ENCODE data around the gene HECTD1.

Gene HECTD1

DNA sequence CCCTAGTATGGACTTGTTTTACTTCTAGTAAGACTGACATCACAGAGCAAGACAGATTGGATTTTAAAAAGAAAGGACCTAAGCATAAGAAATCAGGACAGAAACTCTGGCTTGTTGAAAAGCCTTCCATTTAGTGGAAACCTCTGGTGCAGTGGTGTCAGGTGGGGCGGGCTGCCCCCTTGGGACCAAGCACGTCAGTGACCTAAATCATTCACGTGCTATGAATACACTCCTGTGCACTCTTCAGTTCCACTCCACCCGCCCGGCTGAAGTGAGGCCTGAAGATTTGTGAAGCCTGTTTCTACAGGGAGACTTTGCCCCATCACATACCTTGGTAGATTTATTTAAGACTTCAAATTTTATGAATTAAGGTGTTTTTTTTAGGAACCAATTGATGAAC lies 123.2 kb downstream of the HECTD1 start:
- Histone ChIP-seq H3K9me3 (replicated peaks in 1 of 2; ENCODE audit: control insufficient read depth in 2 of 2, insufficient read depth in 1 of 2, low read depth in 1 of 2, low read length in 2 of 2) (no peaks in the 10 kb centered on the region), H4K91ac (ENCODE audit: low read depth, low read length, poor library complexity) (no peak overlapping the region), H3K4ac (ENCODE audit: low read length) (no peak overlapping the region), H2BK5ac (ENCODE audit: low read length) (no peak overlapping the region), H3K27me3 (ENCODE audit: control insufficient read depth in 3 of 3, insufficient read depth in 3 of 3, low read depth in 1 of 3, low read length in 3 of 3) (no peaks in the 10 kb centered on the region), H3K79me1 (ENCODE audit: low read depth, low read length) (no peaks in the 10 kb centered on the region), H2BK120ac (ENCODE audit: low read depth, low read length) (no peak overlapping the region), H3K14ac (ENCODE audit: low read length) (no peak overlapping the region), H3K36me3 (replicated peaks in 1 of 2; ENCODE audit: control insufficient read depth in 2 of 2, insufficient read depth in 2 of 2, low read length in 2 of 2) (peaks cover 0 to 7% of the 10 kb centered on the region in 2 donors), H3K23ac (ENCODE audit: low read depth, low read length, poor library complexity) (no peak overlapping the region), H2AFZ (ENCODE audit: low read length) (no peak overlapping the region), H3K9ac (ENCODE audit: low read depth, low read length, poor library complexity) (no peak overlapping the region), H3K18ac (ENCODE audit: low read length) (no peak overlapping the region), H2BK15ac (ENCODE audit: low read length) (no peak overlapping the region), H3K4me2 (ENCODE audit: insufficient read depth, low read length, poor library complexity, severe bottlenecking) (no peak overlapping the region), H4K8ac (ENCODE audit: low read depth, low read length) (no peak overlapping the region), H3K4me1 (ENCODE audit: control insufficient read depth in 2 of 2, insufficient read depth in 1 of 2, low read depth in 1 of 2, low read length in 2 of 2) (no peaks in the 10 kb centered on the region), H2AK5ac (ENCODE audit: low read depth, low read length) (no peak overlapping the region), H3K27ac (replicated peaks; ENCODE audit: low read length) (no peak overlapping the region), H2BK12ac (ENCODE audit: low read length) (no peak overlapping the region), H3K4me3 (ENCODE audit: low read length in 2 of 2) (no peak overlapping the region)
- DNase-seq (ENCODE audit: low spot score) = no peak
- no CpG with 5 or more reads among the region's 5 CpGs for WGBS, 2 donors (ENCODE audit: extremely low coverage in 2 of 2, insufficient read length in 2 of 2, insufficient replicate concordance in 1 of 2)

DNA sequence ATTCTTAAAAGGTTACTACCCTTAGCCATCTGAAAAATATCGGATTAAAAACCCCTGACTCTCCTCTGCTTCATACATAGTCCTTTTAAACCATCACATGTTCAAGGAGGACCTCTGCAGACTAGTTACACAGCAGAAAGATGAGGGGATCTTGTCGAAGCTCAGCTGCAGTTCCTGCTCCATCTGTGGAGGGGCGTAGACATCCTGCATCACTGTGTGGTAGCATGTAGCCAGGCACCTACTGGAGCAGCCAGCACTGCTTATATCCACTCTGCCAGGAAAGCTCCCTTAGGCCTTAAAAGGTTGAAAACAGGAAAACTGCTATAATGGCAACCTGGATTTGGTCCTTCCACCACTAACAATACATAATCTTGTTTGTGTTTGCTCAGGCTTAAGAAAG lies 123.8 kb downstream of the HECTD1 start:
- Histone ChIP-seq H4K8ac (ENCODE audit: low read depth, low read length) (no peak overlapping the region), H3K27me3 (ENCODE audit: control insufficient read depth in 3 of 3, insufficient read depth in 3 of 3, low read depth in 1 of 3, low read length in 3 of 3) (no peaks in the 10 kb centered on the region), H2BK120ac (ENCODE audit: low read depth, low read length) (no peak overlapping the region), H3K9ac (ENCODE audit: low read depth, low read length, poor library complexity) (no peak overlapping the region), H2BK5ac (ENCODE audit: low read length) (no peak overlapping the region), H3K18ac (ENCODE audit: low read length) (no peak overlapping the region), H3K9me3 (replicated peaks in 1 of 2; ENCODE audit: control insufficient read depth in 2 of 2, insufficient read depth in 1 of 2, low read depth in 1 of 2, low read length in 2 of 2) (no peaks in the 10 kb centered on the region), H3K4me3 (ENCODE audit: low read length in 2 of 2) (no peak overlapping the region), H2AFZ (ENCODE audit: low read length) (no peak overlapping the region), H3K4me2 (ENCODE audit: insufficient read depth, low read length, poor library complexity, severe bottlenecking) (no peak overlapping the region), H3K79me1 (ENCODE audit: low read depth, low read length) (no peaks in the 10 kb centered on the region), H4K91ac (ENCODE audit: low read depth, low read length, poor library complexity) (no peak overlapping the region), H3K4me1 (ENCODE audit: control insufficient read depth in 2 of 2, insufficient read depth in 1 of 2, low read depth in 1 of 2, low read length in 2 of 2) (no peaks in the 10 kb centered on the region), H3K4ac (ENCODE audit: low read length) (no peak overlapping the region), H2AK5ac (ENCODE audit: low read depth, low read length) (no peak overlapping the region), H3K27ac (replicated peaks; ENCODE audit: low read length) (no peak overlapping the region), H3K36me3 (replicated peaks in 1 of 2; ENCODE audit: control insufficient read depth in 2 of 2, insufficient read depth in 2 of 2, low read length in 2 of 2) (peaks cover 0 to 7% of the 10 kb centered on the region in 2 donors), H3K23ac (ENCODE audit: low read depth, low read length, poor library complexity) (no peak overlapping the region), H2BK15ac (ENCODE audit: low read length) (no peak overlapping the region), H2BK12ac (ENCODE audit: low read length) (no peak overlapping the region), H3K14ac (ENCODE audit: low read length) (no peak overlapping the region)
- no CpG with 5 or more reads among the region's 3 CpGs for WGBS, 2 donors (ENCODE audit: extremely low coverage in 2 of 2, insufficient read length in 2 of 2, insufficient replicate concordance in 1 of 2)
- no peak for DNase-seq (ENCODE audit: low spot score)

DNA sequence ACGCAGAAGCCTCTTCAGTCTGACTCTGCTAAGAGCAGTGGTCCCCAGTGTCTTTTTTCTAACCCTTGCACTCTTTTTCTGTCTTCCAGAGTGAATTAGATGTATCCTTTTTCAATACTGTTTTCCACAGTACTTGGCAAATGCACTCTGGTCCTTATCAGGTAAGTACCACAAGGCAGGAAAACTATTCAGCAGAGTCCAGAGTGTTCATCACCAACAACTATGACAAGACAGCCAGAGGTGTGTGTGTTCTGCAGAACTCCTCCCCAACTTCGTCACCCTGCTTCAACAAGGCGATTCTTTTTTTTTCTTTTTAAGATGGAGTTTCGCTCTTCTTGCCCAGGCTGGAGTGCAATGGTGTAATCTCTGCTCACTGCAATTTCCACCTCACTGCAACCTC lies 127.1 kb downstream of the HECTD1 start:
- no peak overlapping the region for H4K91ac ChIP-seq (ENCODE audit: low read depth, low read length, poor library complexity)
- DNase-seq (ENCODE audit: low spot score) = no peak
- no CpG with 5 or more reads among the region's 4 CpGs for WGBS, 2 donors (ENCODE audit: extremely low coverage in 2 of 2, insufficient read length in 2 of 2, insufficient replicate concordance in 1 of 2)
- H3K18ac ChIP-seq (ENCODE audit: low read length) = no peak overlapping the region
- no peak overlapping the region for H4K8ac ChIP-seq (ENCODE audit: low read depth, low read length)
- no peaks in the 10 kb centered on the region for H3K27me3 ChIP-seq (ENCODE audit: control insufficient read depth in 3 of 3, insufficient read depth in 3 of 3, low read depth in 1 of 3, low read length in 3 of 3)
- no peak overlapping the region for H3K4ac ChIP-seq (ENCODE audit: low read length)
- H3K36me3 ChIP-seq (replicated peaks in 1 of 2; ENCODE audit: control insufficient read depth in 2 of 2, insufficient read depth in 2 of 2, low read length in 2 of 2) = peaks cover 0 to 7% of the 10 kb centered on the region in 2 donors
- H2AFZ ChIP-seq (ENCODE audit: low read length) = no peak overlapping the region
- H3K4me3 ChIP-seq (ENCODE audit: low read length in 2 of 2) = no peak overlapping the region
- no peaks in the 10 kb centered on the region for H3K9me3 ChIP-seq (replicated peaks in 1 of 2; ENCODE audit: control insufficient read depth in 2 of 2, insufficient read depth in 1 of 2, low read depth in 1 of 2, low read length in 2 of 2)
- no peak overlapping the region for H2BK120ac ChIP-seq (ENCODE audit: low read depth, low read length)
- H2BK15ac ChIP-seq (ENCODE audit: low read length) = no peak overlapping the region
- no peaks in the 10 kb centered on the region for H3K4me1 ChIP-seq (ENCODE audit: control insufficient read depth in 2 of 2, insufficient read depth in 1 of 2, low read depth in 1 of 2, low read length in 2 of 2)
- no peak overlapping the region for H3K27ac ChIP-seq (replicated peaks; ENCODE audit: low read length)
- H2AK5ac ChIP-seq (ENCODE audit: low read depth, low read length) = no peak overlapping the region
- no peak overlapping the region for H2BK5ac ChIP-seq (ENCODE audit: low read length)
- no peaks in the 10 kb centered on the region for H3K79me1 ChIP-seq (ENCODE audit: low read depth, low read length)
- H3K14ac ChIP-seq (ENCODE audit: low read length) = no peak overlapping the region
- H2BK12ac ChIP-seq (ENCODE audit: low read length) = no peak overlapping the region
- H3K4me2 ChIP-seq (ENCODE audit: insufficient read depth, low read length, poor library complexity, severe bottlenecking) = no peak overlapping the region
- no peak overlapping the region for H3K9ac ChIP-seq (ENCODE audit: low read depth, low read length, poor library complexity)
- H3K23ac ChIP-seq (ENCODE audit: low read depth, low read length, poor library complexity) = no peak overlapping the region

DNA sequence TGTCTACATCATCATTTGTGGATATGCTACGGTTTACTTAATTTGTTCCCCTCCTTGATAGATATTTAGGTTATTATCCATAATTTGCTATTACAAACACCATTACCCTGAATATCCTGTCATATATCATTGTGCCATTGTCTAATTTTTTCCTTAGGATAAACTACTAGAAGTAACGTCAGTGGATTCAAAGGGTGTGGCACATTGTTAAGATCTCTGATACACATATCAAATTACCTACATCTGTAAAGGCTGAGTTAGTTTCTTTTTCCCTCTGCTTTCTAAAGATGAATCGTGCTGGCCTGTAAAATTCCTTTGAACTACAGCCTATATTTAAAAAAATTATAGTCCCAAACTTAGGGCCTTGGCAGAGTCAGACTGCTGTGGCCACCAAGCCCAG lies 127.5 kb downstream of the HECTD1 start:
- Histone ChIP-seq H2BK120ac (ENCODE audit: low read depth, low read length) (no peak overlapping the region), H2BK5ac (ENCODE audit: low read length) (no peak overlapping the region), H3K23ac (ENCODE audit: low read depth, low read length, poor library complexity) (no peak overlapping the region), H2AFZ (ENCODE audit: low read length) (no peak overlapping the region), H2AK5ac (ENCODE audit: low read depth, low read length) (no peak overlapping the region), H3K18ac (ENCODE audit: low read length) (no peak overlapping the region), H3K4ac (ENCODE audit: low read length) (no peak overlapping the region), H3K4me2 (ENCODE audit: insufficient read depth, low read length, poor library complexity, severe bottlenecking) (no peak overlapping the region), H3K14ac (ENCODE audit: low read length) (no peak overlapping the region), H4K8ac (ENCODE audit: low read depth, low read length) (no peak overlapping the region), H3K9ac (ENCODE audit: low read depth, low read length, poor library complexity) (no peak overlapping the region), H3K4me1 (ENCODE audit: control insufficient read depth in 2 of 2, insufficient read depth in 1 of 2, low read depth in 1 of 2, low read length in 2 of 2) (no peaks in the 10 kb centered on the region), H4K91ac (ENCODE audit: low read depth, low read length, poor library complexity) (no peak overlapping the region), H3K79me1 (ENCODE audit: low read depth, low read length) (no peaks in the 10 kb centered on the region), H3K4me3 (ENCODE audit: low read length in 2 of 2) (no peak overlapping the region), H3K36me3 (replicated peaks in 1 of 2; ENCODE audit: control insufficient read depth in 2 of 2, insufficient read depth in 2 of 2, low read length in 2 of 2) (peaks cover 0 to 7% of the 10 kb centered on the region in 2 donors), H3K27me3 (ENCODE audit: control insufficient read depth in 3 of 3, insufficient read depth in 3 of 3, low read depth in 1 of 3, low read length in 3 of 3) (no peaks in the 10 kb centered on the region), H3K9me3 (replicated peaks in 1 of 2; ENCODE audit: control insufficient read depth in 2 of 2, insufficient read depth in 1 of 2, low read depth in 1 of 2, low read length in 2 of 2) (peaks cover 0 to 3% of the 10 kb centered on the region in 2 donors), H2BK12ac (ENCODE audit: low read length) (no peak overlapping the region), H3K27ac (replicated peaks; ENCODE audit: low read length) (no peak overlapping the region), H2BK15ac (ENCODE audit: low read length) (no peak overlapping the region)
- DNase-seq (ENCODE audit: low spot score) = no peak
- no CpG with 5 or more reads among the region's 3 CpGs for WGBS, 2 donors (ENCODE audit: extremely low coverage in 2 of 2, insufficient read length in 2 of 2, insufficient replicate concordance in 1 of 2)
